Panc1 (cell line): Measurements from ENCODE around the gene CRB2. TPM values are rescaled to one million over a fixed set of nuclear protein-coding genes. Genes with fewer than 3 reads are reported as not detected.

Experiments used
- ATAC-seq: fragments of 200-7000 bp; cut with Tn5 transposase; 2 replicates; pipeline ENCODE4 v1.9.1; 2020; ENCODE audit warnings: mild to moderate bottlenecking, moderate library complexity
- BruUV-seq: library from RNA; stranded (reverse); fragments of 400-500 nt; replicated peaks from 2 replicates; lab custom pipeline; 2021; lab: Mats Ljungman, UMichigan
- CTCF ChIA-PET: fragments of 300-600 bp; sonication (Branson Sonifier 250); formaldehyde crosslinking; loops from one replicate; lab custom pipeline; 2022; ENCODE audit warnings: antibody characterized with exemption; lab: Charles Lee
- POLR2A ChIA-PET: fragments of 300-600 bp; sonication (Branson Sonifier 250); formaldehyde crosslinking; loops from one replicate; lab custom pipeline; 2022; ENCODE audit warnings: antibody characterized with exemption; lab: Charles Lee
- DNase-seq: peaks from one replicate; pipeline ENCODE4 v3.0.0-alpha.2; 2010; ENCODE audit warnings: low read depth, low spot score
- H3K27ac ChIP-seq: 2 replicates; pipeline ENCODE4 v1.5.1; 2011; ENCODE audit warnings: mild to moderate bottlenecking, low read length, inconsistent platforms
- H3K27me3 ChIP-seq: fragments of 200-500 bp; sonication (Bioruptor generic); 2 replicates; pipeline ENCODE4 v1.6.0; 2014; ENCODE audit warnings: low read length, inconsistent platforms; ENCODE audit not compliant: control insufficient read depth, insufficient read depth
- H3K36me3 ChIP-seq: fragments of 200-500 bp; sonication (Bioruptor generic); 2 replicates; pipeline ENCODE4 v1.5.1; 2014; ENCODE audit warnings: inconsistent platforms, mild to moderate bottlenecking, low read length, moderate library complexity; ENCODE audit not compliant: control insufficient read depth, insufficient read depth
- H3K4me1 ChIP-seq: 2 replicates; pipeline ENCODE4 v1.5.1; 2011; ENCODE audit warnings: inconsistent platforms, mild to moderate bottlenecking, low read length, moderate library complexity; ENCODE audit not compliant: control insufficient read depth, insufficient read depth
- H3K4me3 ChIP-seq, 2 experiments: 2 replicates each; pipeline ENCODE4 v1.5.1; 2011 to 2012; ENCODE audit warnings: low read depth in 2 of 2, low read length in 2 of 2, mild to moderate bottlenecking in 2 of 2, inconsistent platforms in 1 of 2, moderate library complexity in 1 of 2
- H3K9me3 ChIP-seq: fragments of 200-500 bp; sonication (Bioruptor generic); 2 replicates; pipeline ENCODE4 v1.5.1; 2014; ENCODE audit warnings: low read depth, mild to moderate bottlenecking, inconsistent platforms, low read length, moderate library complexity; ENCODE audit not compliant: control insufficient read depth, insufficient read depth
- CTCF ChIP-seq: fragments of 450-650 bp; IDR thresholded peaks from 2 replicates; pipeline ENCODE4 v1.5.1; 2017; ENCODE audit warnings: mild to moderate bottlenecking
- POLR2AphosphoS5 ChIP-seq: IDR thresholded peaks from 2 replicates; pipeline ENCODE4 v1.6.1; 2012; ENCODE audit warnings: mild to moderate bottlenecking, low read depth, low read length, moderate library complexity
- REST ChIP-seq, 2 experiments: IDR thresholded peaks; 2 replicates each; pipeline ENCODE4 v1.6.1; 2011 to 2012; ENCODE audit warnings: low read depth in 2 of 2, control low read depth in 1 of 2, low read length in 1 of 2, mild to moderate bottlenecking in 1 of 2, moderate library complexity in 1 of 2; ENCODE audit not compliant: insufficient read depth in 1 of 2
- SIN3A ChIP-seq: IDR thresholded peaks from 2 replicates; pipeline ENCODE4 v1.6.1; 2012; ENCODE audit warnings: low read depth, mild to moderate bottlenecking, low read length, moderate library complexity, borderline replicate concordance; ENCODE audit not compliant: insufficient read depth
- TCF7L2 ChIP-seq: IDR thresholded peaks from 2 replicates; pipeline ENCODE4 v1.6.1; 2011; ENCODE audit warnings: mild to moderate bottlenecking, low read depth, low read length, inconsistent platforms
- in situ Hi-C: cut with HindIII; loops from 2 replicates; pipeline ENCODE4 v1.10.0; 2016; ENCODE audit warnings: low sequenced_read_pairs, low pct_unique_long_range_greater_than_20kb
- intact Hi-C: fragments of 100-400 bp; cut with micrococcal nuclease; formaldehyde crosslinking; loops from one replicate; pipeline ENCODE4 v1.10.0; 2022; ENCODE audit not compliant: unreplicated experiment
- total RNA-seq: library from RNA; stranded (reverse); gene quantifications from one replicate; pipeline ENCODE4 v1.2.1, GENCODE V29; 2021; ENCODE audit not compliant: unreplicated experiment

Gene CRB2
- total RNA-seq, 1 experiment from 2014 or later = 0.05 TPM

DNA sequence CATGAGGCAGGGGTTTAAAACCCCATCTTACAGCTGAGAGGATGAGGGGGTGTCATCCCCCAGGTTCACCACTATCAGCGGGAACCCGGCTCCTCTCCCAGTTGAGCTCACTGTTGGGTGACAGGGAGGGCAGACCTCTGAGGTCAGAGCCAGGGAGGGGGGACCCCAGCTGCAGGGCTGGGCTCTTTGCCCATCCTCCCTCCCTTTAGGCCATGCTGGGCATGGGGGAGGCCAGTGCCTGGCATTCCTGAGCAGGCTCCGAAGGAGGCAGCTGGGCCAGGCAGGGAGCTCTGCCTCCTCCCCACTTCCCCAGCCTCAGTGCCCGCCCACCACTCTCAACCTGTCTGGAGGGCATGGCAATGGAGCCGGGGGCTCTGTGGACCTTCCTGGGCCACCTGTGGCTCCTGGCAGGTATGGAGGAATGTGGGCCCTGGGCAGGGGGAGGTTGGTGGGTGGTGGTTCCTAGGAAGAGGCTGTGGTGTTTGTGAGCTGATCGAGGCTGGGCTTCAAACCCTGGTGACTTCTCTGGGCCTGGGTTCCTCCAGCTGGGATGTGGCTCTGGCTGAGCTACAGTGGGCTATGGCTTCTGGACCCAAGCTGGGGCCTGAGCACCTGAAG, 12.6 kb downstream of the CRB2 start:
- Histone ChIP-seq H3K4me1 (no peaks in the 10 kb centered on the region), H3K9me3 (no peaks in the 10 kb centered on the region), H3K4me3 (no peak overlapping the region), H3K27me3 (no peaks in the 10 kb centered on the region), H3K27ac (no peak overlapping the region), H3K36me3 (no peaks in the 10 kb centered on the region)
- in situ Hi-C loops = no loop called here
- POLR2A ChIA-PET = no interaction called here
- intact Hi-C loops = no loop called here
- TF ChIP-seq POLR2AphosphoS5 (no peak), TCF7L2 (no peak), REST (IDR thresholded peaks at IDR 0.05; ENCODE audit: insufficient read depth in 1 of 2, low read depth in 2 of 2, low read length in 1 of 2) (no peak), SIN3A (no peak), CTCF (no peak)
- BruUV-seq = no TSS peak
- CTCF ChIA-PET = no interaction called here
- ATAC-seq (no peak), DNase-seq (no peak)

- POLR2A ChIA-PET = no interaction called here
- BruUV-seq = no TSS peak
- TF ChIP-seq REST (IDR thresholded peaks at IDR 0.05; ENCODE audit: insufficient read depth in 1 of 2, low read depth in 2 of 2, low read length in 1 of 2) = no peak
- TF ChIP-seq SIN3A = no peak
- no peak for TF ChIP-seq CTCF
- no peak for TF ChIP-seq TCF7L2
- no peak for TF ChIP-seq POLR2AphosphoS5
- Histone ChIP-seq H3K36me3 (no peaks in the 10 kb centered on the region), H3K4me3 (no peak overlapping the region), H3K4me1 (no peaks in the 10 kb centered on the region), H3K9me3 (no peaks in the 10 kb centered on the region), H3K27ac (no peak overlapping the region), H3K27me3 (no peaks in the 10 kb centered on the region)
- intact Hi-C loops = no loop called here
- ATAC-seq (no peak), DNase-seq (no peak)
- CTCF ChIA-PET = no interaction called here
- in situ Hi-C loops = no loop called here
These were observed 13.3 kb downstream of the CRB2 start for GRCh38 chr9:123369296-123369695.
